T47D (cell line): ENCODE measurements around the gene PSME1.

Experiments
- DNase-seq, 2 experiments: peaks; one replicate each; pipeline versions ENCODE4 v3.0.0 to v3.0.0-alpha.2; 2011 to 2012; ENCODE audit warnings: low read depth in 1 of 2, low spot score in 1 of 2
- JUND ChIP-seq: IDR thresholded peaks from 2 replicates; pipeline ENCODE4 v1.6.1; 2012; ENCODE audit warnings: low read depth
- in situ Hi-C: cut with HindIII; loops from 2 replicates; pipeline ENCODE4 v1.10.0; 2016; ENCODE audit warnings: low sequenced_read_pairs, low pct_unique_long_range_greater_than_20kb

The PSME1 gene

DNA sequence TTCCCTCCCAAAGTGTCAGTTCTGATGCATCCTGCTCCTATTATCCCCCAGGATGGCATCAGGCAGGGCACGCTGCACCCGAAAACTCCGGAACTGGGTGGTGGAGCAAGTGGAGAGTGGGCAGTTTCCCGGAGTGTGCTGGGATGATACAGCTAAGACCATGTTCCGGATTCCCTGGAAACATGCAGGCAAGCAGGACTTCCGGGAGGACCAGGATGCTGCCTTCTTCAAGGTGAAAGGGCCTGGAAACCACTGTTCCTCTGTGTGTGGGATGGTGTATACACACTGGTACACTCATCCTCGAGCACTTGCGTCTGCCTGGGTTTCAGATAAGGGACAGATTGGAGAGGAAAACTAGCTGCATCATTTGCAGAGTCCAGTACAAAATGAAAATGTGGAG, 26.1 kb downstream of the PSME1 start:
- in situ Hi-C loops, result no loop called here
- TF ChIP-seq JUND, result no peak
- DNase-seq, result no peak

DNA sequence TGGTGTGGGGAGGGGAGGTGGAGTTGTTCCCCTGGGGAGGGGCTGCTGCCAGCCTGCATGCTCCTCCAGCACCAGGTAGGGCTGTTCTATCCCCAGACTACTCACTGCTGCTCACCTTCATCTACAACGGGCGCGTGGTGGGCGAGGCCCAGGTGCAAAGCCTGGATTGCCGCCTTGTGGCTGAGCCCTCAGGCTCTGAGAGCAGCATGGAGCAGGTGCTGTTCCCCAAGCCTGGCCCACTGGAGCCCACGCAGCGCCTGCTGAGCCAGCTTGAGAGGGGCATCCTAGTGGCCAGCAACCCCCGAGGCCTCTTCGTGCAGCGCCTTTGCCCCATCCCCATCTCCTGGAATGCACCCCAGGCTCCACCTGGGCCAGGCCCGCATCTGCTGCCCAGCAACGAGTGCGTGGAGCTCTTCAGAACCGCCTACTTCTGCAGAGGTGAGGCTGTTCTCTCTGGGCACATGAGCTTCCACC, 28.6 kb downstream of the PSME1 start:
- TF ChIP-seq JUND, result no peak
- DNase-seq, result no peak
- in situ Hi-C loops, result no loop called here

DNA sequence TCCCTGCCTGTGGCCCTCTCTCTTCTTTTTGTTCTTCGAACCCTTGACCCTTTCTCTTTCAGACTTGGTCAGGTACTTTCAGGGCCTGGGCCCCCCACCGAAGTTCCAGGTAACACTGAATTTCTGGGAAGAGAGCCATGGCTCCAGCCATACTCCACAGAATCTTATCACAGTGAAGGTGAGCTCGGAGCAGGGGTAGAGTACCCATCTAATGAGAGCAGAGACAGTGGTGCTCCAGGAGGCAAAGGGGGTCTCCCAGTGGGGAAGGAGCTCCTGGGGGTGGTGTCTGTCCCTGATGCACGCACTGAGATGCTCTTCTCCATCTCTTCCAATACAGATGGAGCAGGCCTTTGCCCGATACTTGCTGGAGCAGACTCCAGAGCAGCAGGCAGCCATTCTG, 29.8 kb downstream of the PSME1 start:
- no peak for TF ChIP-seq JUND
- DNase-seq, result no peak
- in situ Hi-C loops, result no loop called here

DNA sequence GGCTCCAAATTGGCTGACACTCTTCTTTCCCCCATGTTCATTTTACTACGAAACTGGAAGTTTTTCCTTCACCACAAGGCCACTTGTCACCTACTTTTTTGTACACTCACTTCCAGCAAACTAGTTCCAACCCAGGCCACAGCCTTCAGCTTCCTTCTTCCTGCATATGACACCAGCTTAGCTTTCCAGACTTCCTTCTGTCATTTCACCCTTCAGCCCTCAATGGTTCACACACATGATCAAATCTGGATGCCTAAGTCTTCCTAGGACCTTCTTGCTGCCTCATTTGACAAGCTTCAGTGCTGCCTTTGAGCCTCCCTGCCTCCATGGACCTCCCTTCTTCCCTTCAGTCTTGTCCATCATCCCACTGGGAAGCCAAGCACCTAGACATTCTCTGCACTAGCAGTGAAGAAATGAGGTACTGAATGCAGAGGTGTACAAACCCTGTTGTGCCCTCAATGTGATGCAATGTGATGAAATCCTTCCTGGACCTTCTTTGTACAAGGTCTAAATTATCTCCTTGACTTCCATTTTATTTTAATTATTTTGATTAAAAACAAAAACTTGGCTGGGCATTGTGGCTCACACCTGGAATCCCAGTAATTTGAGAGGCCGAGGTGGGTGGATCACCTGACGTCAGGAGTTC, 31.6 kb downstream of the PSME1 start:
- no peak for DNase-seq
- no peak for TF ChIP-seq JUND
- in situ Hi-C loops, result no loop called here

DNA sequence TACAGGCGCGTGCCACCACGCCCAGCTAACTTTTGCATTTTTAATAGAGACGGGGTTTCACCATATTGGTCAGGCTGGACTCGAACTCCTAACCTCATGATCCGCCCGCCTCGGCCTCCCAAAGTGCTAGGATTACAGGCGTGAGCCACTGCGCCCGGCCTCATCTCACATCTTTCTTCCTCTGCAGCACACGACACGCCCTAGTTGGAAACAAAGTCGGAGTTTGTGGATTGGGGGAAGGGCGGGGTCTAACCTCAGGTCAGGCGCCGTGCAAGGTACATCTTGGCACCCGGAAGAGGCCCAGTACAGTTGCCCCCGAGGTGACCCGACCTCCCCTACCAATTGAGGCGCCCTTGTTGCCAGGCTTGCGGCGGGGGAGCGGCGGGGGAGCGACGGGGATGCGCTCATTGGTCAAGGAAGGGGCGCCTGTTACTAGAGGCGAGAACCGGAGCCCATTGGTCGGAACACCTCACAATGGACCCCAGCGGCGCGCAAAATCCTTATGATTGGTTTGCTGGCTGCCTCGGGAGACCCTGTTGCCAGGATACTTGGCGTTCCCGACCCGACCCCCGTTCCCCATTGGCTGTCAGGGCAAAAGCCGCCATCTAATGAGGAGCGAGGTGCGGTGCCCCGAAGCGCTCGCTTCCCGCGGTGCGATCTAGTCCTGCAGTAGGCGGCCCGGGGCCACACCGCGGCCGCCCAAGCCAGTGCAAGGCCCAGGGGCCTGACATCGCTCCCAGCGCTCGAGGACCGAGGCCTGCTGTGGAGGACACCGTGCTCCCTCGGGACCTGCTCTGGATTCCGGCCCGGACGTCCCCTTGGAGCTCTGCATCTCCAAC, 35.6 kb downstream of the PSME1 start, which contains the start of gene REC8:
Gene REC8, plus strand, starts transcription at position 659 of the 839 bp plus-strand sequence. CDS start 473 bp downstream, outside the sequence.
- in situ Hi-C loops, result no loop called here
- no peak for TF ChIP-seq JUND

DNA sequence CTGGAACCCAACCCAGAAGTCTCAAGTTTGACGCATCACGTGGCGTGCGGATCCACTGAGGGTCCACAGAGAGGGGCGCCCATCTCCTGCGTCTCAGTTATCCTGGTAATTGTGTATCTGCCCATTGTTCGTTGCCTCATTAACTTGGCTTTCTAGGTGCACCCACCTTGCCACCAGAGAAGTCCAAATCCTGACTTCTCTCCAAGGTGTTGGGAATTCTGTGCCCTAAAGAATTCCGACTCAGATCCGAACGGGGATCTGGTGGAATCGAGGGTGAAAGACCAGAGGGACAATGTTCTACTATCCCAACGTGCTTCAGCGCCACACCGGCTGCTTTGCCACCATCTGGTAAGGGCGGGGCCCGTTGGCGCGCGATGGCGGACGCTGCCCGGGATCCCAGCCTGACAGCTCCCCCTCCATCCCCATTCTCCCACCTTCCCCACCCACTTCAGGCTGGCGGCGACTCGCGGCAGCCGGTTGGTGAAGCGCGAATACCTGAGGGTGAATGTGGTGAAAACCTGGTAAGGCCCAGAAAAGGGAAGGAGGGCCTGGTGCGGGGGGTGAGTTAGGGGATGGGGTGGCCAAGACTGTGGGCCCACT, 36.4 kb downstream of the PSME1 start:
- DNase-seq, result no peak
- in situ Hi-C loops, result no loop called here
- no peak for TF ChIP-seq JUND

More for the DNA sequence above, 35.6 kb downstream of the PSME1 start, which contains the start of gene REC8:
- DNase-seq, result no peak

DNA sequence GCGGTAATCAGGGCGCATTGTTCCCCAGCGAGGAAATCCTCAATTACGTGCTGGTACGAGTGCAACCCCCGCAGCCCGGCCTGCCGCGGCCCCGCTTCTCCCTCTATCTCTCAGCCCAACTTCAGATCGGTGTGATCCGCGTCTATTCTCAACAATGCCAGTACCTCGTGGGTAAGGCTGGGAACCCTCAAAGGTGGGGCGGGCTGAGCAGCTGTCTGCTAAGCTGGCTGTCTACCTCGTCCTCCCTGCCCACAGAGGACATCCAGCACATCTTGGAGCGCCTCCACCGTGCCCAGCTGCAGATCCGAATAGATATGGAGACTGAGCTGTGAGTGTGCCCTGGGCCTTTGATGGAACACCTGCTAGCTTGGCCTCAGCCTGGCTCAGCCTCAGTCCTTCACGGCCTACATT, 36.9 kb downstream of the PSME1 start:
- DNase-seq, result no peak

DNA sequence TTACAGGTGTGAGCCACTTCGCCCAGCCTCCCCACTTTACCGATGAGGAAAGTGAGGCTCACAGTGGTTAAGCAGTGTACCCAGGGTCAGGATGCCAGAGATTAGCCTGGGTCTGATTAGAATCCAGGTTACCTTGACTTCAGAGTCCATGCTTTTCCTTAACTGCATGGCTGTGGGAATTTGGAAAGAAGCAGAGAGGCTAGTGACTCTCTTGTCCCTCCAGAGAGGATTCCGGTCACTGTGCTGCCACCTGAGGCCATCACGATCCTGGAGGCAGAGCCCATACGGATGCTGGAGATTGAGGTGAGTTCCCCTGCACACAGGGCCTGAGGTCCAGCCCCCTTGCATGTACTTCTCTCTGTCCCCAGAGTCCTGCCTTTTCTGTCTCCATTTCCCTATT, 40.6 kb downstream of the PSME1 start:
- in situ Hi-C loops, result no loop called here
- no peak for DNase-seq
- TF ChIP-seq JUND, result no peak

More for the DNA sequence above, 36.9 kb downstream of the PSME1 start:
- in situ Hi-C loops, result no loop called here
- no peak for TF ChIP-seq JUND

DNA sequence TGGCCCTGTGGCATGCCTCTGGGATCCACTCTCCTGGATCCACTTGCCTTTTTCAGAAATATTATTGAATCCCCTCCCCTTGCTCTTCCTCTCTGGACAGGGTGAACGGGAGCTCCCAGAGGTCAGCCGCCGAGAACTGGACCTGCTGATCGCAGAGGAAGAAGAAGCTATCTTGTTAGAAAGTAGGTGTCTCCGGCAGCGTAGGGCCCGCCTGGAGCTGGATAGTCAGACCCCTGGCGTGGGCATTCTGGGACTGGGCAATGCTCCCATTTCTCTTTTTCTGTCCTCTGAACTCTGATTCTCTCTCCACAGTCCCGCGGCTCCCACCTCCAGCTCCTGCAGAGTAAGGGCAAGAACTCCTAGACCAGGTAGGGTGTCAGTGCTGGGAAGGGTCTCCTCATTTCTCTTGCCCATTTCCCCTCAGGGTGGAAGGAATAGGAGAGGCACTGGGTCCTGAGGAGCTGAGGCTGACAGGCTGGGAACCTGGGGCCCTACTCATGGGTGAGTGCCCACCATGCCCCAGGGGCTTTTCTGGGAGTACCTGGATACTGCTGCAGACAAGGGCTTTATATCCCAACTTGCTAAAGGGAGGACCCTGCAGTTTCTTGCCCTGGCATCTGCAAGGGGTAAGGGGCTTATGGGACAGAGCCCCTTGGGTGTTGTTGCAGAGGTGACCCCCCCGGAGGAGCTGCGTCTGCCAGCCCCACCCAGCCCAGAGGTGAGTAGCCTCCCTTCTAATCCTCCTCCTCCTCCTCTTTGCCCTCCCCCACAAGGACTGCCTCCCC, 41.2 kb downstream of the PSME1 start:
- in situ Hi-C loops, result no loop called here
- no peak for DNase-seq
- no peak for TF ChIP-seq JUND

DNA sequence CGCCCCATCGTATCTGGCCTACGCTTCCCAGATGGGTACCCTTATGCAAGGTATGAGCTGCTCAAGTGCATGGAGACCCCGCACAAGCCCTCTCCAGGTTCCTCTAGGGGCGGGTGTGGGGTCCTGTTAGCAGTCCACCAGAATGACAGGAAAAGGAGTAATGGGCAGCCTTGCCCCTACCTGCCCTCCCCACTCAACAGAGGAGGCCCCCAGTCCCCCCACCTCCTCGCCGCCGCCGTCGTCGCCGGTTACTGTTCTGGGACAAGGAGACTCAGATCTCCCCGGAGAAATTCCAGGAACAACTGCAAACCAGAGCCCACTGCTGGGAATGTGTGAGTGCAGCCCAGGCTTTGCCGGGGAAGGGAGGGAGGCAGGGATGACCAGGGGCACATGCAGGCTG, 41.9 kb downstream of the PSME1 start:
- no peak for DNase-seq
- in situ Hi-C loops, result no loop called here
- TF ChIP-seq JUND, result no peak

DNA sequence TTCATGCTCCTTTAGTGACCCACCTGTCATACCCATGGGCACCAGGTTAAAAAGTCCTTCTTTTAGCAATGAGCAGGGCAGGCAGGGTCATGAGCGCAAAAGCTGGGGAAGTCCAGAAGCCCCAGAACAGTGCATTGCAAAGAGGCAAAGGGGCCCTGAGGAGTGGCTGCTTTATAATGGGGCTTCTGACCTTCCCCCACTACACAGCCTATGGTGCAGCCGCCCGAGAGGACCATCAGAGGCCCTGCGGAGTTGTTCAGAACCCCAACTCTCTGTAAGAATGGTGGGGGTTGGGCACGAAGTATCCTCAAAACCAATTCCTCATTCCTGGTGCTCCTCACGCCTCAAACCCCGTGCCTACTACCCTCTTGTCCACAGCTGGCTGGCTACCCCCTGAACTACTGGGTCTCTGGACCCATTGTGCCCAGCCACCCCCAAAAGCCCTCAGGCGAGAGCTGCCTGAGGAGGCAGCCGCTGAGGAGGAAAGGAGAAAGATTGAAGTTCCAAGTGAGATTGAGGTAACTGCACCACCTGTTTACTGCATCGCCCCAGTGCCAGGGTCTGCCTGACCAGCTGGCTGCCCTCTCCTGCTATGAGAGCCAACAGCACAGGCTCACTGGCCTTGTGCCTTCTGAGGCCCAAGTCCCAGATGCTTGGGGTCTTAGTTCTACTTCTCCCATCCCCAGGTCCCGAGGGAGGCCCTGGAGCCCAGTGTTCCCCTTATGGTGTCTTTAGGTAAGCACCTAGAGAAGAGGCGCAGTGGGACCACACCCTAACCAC, 42.6 kb downstream of the PSME1 start:
- in situ Hi-C loops, result no loop called here
- TF ChIP-seq JUND, result no peak
- no peak for DNase-seq
